22Rv1 (cell line): ENCODE results near the gene KLHL14.
A peak's percentile ranks its signal among the peaks of the same experiment; 100 is the strongest.

Experiments
- CTCF ChIP-seq: fragments of 450-650 bp; IDR thresholded peaks from 2 replicates; pipeline ENCODE4 v1.5.1; 2017; ENCODE audit warnings: mild to moderate bottlenecking
- ZFX ChIP-seq: fragments of 450-650 bp; IDR thresholded peaks from 2 replicates; pipeline ENCODE4 v1.6.1; 2017; ENCODE audit warnings: antibody characterized with exemption, borderline replicate concordance

GRCh38 chr18:32714571-32715148, 58.2 kb downstream of the KLHL14 start:
- TF ChIP-seq CTCF, result peak; percentile 84
- TF ChIP-seq ZFX, result no peak
